Stimulated activated CD8-positive, alpha-beta memory T cell treated with anti-CD3 and anti-CD28 coated beads, Interleukin-4, amount 100 ng/mL, for 24 hours (primary cell): Measurements from ENCODE around the gene INTS15.
"Not testable (repeated sequence)": the region's sequence is repeated elsewhere in the genome, so short reads cannot be mapped to it uniquely, and the experiment has no call there.

Experiments used
- DNase-seq: peaks from one replicate; pipeline ENCODE4 v3.0.0-alpha.2; 2020; ENCODE audit warnings: low read depth

Gene INTS15

DNA sequence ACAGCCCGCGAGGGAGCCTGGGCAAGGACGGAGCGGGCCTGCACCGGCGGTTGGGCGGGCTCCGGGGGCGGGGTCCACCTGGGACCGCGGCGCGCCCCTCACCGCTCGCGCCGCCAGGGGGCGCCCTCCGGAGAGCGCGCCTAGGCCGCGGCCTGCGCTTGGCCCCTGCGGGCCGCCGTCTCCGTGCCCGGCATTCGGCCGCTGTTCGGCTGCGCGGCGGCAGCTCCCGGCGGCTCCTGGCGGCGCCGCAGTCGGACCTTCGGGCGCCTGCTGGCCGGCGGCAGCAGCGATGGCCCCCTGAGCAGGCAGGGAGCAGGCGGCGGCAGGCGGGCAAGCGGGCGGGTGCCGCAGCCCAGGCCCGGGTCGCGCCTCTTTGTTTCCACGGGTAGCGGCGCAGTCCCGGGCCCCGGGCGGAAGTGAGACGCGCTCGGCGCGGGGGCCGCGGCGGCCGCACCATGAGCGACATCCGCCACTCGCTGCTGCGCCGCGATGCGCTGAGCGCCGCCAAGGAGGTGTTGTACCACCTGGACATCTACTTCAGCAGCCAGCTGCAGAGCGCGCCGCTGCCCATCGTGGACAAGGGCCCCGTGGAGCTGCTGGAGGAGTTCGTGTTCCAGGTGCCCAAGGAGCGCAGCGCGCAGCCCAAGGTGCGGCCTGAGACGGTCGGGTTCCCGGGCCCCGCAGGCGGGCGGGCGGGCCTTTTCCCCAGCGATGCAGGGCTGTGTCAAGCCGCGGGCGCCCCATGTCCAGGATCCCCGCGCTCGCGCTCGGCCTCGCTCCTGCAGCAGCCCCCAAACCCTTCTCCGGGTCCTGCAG lies at the start of gene INTS15:
Gene INTS15 (plus strand): TSS at position 193 of the 816 bp plus-strand sequence. CDS start 263 bp downstream, at position 456.
- peak; percentile 71 for DNase-seq

DNA sequence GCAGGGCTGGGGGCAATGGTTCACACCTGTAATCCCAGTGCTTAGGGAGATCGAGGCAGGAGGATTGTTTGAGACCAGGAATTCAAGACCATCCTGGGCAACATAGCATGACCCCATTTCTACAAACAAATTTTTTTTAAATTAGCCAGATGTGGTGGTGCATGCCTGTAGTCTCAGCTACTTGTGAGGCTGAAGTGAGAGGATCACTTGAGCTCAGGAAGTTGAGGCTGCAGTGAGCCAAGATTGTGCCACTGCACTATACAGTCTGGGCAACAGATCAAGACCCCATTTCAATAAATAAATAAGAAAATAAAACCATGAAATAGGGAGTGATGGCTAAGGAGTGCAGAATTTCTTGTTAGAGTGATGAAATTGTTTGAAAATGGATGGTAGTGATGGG lies 47.5 kb upstream of the INTS15 start:
- no peak for DNase-seq

DNA sequence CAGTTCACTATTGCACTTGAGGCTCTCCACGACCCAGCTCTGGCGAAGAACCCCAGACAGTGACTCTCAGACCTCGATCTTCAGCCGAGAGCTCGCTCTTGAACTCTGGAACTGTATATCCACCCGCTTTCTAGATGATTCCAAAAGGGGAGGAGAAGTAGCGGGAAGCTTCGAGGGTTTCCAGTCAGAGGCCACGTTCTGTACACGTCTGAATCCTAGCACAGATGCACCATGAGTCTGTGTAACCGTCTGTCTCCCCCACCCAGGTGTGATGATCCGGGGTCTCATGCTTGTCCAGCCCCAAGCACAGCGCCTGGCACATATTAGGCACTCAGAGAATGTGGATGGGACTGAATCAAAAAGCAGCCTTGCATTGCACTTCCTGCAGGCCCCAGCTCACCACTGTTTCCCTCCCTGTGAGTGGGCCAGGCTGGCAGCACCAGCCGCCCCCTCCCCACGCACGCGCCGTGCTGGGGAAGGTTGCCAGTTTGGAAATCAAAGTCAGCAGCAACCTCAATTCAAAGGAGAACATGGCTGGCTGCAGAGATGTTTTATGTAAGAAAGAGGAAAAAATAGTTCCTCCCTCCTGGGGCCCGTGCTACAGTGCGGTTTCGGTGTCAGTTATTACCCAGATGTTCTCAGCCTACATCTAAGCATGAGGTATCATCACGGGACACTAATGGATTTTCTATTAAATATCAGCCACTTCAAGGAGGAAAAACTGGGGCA lies 44.3 kb upstream of the INTS15 start:
- DNase-seq = no peak

DNA sequence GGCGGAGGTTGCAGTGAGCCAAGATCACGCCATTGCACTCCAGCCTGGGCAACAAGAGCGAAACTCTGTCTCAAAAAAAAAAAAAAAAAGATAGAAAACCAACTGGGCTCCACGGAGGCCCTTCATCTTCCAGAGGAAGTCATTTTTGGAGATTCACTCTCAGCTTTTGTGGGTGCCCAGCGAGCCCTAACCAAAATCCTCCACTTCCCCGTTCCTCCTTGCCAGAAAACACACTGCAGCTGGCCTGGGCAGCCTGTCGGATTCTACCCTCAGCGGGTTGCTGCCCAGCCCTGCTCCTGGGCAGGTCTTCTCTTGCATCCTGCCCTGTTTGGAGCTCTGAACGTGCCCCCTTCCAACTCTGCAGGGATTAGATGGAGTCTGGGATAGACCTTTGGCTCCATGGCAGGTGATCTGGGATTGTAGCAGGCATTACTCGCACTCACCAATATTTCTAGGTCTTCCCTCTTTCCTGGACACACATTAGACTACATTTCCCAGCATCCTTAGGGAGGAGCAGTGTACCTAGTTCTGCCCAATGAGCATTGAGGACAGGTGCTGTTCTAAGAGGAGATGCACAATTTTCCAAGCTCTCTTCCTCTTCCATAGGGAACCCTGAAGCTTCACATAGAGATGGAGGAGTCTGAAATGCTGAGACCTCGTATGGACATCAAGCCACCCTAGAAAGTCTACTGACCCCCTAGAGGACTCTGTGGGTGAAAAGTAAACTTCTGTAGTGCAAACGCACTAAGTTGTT lies 43.1 kb upstream of the INTS15 start:
- no peak for DNase-seq

DNA sequence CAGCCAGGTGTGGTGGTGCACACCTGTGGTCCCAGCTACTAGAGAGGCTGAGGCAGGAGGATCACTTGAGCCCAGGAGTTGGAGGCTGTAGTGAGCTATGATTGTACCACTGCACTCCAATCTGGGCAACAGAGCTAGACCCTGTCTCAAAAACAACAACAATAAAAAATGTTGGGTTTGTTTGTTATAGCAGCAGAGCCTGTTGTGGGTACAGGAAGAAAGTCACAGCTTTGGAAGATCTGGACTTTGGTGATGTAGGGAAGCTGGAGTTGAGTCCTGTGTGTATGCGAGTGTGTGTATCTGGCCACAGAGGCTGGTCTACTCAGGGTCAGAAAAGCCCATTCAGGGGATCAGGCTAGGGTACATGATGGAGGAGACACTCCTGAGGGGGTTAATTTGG lies 42.4 kb upstream of the INTS15 start:
- no peak for DNase-seq

DNA sequence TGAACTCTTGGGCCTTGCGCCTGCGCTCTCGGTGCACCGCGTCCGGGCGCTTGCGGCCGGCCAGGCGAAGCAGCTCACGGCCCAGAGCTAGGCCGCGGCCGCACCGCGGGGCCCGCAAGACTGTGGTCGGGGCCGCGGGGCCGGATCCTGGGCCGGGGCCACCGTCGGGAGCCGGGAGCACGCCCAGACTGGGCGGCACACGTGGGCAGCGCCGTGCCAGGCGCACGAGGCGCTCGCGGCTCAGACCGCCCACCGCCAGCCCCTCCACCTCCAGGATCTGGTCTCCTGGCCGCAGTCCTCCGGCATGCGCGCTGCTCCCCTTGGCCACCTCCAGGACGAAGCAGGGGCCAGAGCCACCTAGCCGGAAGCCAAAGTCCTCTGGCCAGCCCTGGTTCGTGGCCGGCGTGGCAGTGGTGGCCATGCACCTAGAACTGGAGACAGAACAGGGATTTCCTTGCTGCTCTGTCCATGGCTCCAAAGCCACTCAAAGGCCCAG lies 38.8 kb upstream of the INTS15 start, which contains the start of gene GRID2IP:
Gene GRID2IP (minus strand): TSS at position 446 of the 496 bp plus-strand sequence. CDS start 25 bp downstream, at position 421.
- no peak for DNase-seq

DNA sequence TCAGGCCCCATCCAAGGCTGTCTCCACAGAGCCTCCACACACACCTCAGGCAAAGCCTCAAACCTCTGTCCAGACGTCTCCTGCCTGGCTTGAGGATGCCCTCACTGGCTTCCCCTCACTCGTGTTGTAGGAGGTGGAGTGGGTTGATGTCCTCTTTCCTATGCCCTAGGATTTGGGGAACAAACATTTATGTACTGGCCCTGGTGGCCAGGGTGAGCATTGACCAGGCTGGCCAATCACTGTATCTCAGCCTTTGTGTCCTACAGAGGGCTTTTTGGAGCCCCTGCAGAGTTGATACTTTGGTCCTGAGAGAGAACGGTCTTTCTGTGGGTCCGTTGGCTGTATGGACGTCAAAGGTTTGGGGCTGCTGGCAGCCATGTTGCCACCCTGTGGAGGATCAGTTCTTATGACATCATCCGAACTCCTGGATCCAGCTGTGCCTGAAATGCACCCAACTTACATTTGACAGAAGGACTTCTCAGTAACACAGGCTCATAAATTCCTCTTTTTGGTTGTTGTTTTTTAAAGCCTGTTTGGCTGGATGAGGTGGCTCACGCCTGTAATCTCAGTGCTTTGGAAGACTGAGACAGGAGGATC lies 36.3 kb upstream of the INTS15 start:
- no peak for DNase-seq

DNA sequence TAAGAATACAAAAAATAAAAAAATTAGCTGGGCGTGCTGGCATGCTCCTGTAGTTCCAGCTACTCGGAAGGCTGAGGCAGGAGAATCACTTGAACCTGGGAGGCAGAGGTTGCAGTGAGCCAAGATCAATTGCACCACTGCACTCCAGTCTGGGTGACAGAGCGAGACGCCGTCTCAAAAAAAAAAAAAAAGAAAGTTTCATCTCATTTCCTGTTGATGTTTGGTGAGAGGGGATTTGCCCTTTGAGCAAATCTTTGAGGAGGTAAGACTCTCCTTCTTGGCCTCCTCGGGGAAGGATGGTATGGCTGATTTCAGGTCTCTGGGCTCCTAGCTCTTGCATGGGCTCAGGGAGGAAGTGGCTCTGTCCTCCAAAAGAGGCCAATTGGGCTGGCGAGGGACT lies 35.0 kb upstream of the INTS15 start:
- no peak for DNase-seq

DNA sequence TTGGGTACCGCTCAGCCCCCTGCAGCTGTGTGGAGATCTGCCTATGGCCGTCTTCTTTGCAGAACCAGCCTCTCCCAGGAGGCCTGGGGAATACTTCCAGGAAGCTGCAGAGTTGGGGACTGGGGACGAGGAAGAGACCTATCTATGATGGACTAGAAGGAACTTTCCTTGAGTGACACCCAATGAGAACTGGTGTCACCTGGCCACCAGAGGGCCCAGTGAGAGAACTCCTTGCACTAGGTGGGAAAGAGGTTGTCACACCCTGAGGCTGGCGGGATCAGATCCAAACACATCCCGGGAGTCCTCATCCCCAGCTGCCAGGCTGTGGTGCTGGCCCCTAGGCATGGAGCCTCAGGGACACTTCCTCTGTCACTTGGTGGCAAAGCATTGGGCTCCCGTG lies 33.6 kb upstream of the INTS15 start:
- no peak for DNase-seq

DNA sequence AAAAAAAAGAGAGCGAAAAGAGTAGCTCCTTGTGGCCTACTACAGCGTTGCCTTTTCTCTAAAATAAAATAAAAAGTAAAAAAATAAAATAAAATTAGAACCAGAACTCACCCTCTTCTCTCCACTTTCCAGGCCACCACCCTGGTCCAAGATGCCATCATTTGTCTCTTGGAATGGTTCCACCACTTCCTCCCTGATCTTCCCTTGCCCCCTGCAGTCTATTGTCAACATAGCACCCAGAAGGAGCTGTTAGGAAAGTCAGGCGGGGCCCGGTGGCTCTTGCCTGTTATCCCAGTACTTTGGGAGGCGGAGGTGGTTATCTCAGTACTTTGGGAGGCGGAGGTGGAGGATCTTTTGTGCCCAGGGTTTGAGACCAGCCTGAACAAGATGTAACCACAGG lies 31.0 kb upstream of the INTS15 start:
- no peak for DNase-seq

DNA sequence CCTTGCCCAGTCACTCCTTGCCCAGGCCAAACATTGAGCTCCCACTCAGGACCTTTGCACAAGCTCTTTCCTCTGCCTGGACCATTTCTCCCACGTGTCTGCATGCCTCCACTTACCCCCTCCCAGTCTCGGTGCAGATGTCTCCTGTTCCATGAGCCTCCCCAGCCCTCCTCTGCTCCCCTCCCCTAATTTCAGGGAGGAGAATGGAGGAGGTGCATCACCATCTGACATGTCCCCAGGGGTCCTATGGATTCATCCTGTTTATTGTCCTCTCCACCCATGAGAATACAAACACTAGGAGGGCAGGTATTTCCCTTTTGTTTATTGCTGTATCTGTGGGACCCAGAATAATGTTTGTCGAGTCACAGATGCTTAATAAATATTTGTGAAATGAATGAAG lies 29.9 kb upstream of the INTS15 start:
- no peak for DNase-seq

DNA sequence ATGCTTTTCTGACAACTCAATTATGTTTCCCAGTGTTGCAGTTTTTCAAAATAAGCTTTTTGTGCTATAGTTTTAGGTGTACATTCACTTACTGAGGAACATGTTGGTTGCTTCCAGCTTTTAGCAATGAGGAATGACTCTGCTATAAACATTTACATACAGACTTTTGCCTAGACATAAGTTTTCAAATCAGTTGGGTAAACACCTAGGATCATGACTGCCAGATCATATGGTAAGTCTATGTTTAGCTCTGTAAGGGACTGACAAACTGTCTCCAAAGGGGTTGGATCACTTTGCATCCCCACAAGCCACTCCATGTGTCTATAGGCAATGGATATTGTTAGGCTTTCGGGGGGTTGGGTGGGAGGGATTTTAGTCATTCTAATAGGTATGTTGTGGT lies 27.7 kb upstream of the INTS15 start:
- no peak for DNase-seq

DNA sequence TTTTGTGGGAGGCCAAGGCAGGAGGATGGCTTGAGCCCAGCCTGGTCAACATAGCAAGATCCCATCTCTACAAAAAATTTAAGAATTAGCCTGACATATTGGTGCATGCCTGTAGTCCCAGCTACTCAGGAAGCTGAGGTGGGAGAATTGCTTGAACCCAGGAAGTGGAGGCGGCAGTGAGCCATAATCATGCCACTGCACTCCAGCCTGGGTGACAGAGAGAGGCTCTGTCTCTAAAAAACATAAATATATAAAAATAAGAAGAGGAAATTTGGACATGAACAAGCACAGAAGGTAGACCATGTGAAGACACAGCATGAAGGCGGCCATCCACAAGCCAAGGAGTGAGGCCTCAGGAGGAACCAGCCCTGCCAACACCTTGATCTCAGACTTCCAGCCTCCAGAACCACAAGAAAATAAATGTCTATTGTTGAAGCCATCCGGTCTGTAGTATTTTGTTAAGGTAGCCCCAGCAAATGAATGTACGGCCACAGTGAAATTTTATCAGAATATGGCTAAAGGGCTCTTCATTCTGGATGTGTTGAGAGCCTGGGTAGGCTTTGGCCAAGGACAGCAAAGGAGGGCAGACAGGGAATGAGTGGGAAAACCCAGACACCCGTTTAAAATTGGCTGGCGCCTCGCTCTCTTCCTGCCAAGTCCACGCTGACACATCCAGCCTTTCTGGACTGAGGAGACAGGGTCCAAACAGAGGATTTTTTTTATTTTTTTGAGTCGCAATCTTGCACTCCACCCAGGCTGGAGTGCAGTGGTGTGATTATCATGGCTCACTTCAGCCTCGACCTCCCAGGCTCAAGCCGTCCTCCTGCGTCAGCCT lies 25.7 kb upstream of the INTS15 start:
- DNase-seq = no peak

DNA sequence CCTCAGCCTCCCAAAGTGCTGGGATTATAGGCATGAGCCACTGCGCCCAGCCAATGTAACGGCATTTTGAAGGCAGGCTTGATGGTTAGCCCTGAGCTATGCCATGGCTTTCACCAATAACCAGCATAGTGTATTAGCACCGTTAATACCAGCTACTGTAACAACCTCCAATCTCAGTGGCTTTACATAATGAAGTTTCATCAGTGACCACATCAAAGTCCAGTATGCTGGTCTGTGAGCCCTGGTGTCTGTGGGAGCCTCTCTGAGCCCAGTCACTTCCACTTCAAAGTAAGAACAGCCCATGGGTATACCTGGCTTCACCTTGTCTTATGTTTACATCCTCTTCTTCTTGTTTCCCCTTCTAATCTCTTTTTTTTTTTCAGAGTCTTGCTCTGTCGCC lies 24.2 kb upstream of the INTS15 start:
- no peak for DNase-seq

DNA sequence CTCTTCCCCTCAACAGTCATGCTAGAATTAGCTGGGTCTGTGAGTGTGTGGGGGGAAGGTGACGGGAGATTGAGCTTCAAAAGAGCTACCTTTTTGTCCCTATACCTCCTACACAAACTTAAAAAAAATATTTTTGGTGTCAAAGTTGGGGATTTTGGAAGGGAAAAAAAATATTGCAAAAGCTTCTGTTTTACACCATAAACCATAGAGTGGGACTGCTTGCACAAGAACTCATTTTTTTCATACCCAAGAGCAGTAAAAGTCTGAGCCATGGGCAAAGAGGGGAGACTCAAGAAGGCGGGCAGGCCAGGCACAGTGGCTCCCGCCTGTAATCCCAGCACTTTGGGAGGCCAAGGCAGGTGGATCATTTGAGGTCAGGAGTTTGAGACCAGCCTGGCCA lies 21.9 kb upstream of the INTS15 start:
- DNase-seq = no peak

DNA sequence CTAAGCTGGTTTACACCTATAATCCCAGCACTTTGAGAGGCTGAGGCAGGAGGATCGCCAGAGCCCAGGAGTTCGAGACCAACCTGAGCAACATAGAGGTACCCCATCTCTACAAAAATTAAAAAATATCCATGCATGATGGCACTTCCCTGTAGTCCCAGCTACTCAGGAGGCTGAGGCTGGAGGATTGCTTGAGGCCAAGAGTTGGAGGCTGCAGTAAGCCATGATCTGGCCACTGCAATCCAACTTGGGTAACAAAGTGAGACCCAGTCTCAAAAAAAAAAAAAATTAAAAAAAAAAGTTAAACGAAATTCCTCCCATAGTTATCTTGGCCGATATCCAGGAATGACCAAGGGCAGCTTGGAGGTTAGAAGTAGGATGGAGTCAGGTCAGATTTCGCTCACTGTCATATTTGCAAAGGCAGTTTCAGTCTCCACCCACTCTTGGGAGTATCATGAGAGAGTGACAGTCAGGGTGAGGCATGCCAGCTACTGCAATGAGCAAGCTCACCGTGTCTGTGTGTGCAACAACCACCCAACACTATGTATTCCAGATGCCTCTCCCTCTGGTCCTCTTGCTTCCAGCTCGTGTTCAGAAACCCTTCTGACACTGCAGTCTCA lies 18.6 kb upstream of the INTS15 start:
- no peak for DNase-seq

DNA sequence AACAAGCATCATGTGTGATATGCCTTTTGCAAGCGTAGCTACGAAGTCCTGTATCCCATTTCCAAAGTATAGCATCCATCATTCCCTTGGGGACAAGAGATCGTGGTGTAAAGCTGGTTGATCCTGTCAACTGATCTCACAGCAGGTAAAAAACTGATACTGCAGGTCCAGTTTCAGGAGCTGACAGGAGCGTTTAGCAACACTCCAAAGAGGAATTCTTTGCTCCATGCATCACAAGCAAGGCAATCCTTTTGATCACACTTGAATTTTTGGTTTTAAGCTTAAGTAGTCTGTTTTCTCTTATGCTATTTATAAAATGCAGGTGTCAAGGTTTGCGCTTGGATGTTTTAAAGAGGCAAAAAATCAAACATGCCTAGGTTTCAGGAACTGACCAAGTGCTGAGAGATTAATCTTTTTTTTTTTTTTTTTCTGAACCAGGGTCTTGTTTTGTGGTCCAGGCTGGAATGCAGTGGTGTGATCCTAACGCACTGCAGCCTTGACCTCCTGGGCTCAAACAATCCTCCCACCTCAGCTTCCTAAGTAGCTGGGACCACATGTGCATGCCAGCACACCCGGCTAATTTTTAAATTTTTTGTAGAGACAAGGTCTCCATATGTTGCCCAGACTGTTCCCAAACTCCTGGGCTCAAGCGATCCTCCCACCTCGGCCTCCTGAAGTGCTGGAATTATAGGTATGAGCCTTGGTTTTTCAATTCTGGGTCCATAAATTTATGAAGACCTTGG lies 14.4 kb upstream of the INTS15 start:
- DNase-seq = no peak

DNA sequence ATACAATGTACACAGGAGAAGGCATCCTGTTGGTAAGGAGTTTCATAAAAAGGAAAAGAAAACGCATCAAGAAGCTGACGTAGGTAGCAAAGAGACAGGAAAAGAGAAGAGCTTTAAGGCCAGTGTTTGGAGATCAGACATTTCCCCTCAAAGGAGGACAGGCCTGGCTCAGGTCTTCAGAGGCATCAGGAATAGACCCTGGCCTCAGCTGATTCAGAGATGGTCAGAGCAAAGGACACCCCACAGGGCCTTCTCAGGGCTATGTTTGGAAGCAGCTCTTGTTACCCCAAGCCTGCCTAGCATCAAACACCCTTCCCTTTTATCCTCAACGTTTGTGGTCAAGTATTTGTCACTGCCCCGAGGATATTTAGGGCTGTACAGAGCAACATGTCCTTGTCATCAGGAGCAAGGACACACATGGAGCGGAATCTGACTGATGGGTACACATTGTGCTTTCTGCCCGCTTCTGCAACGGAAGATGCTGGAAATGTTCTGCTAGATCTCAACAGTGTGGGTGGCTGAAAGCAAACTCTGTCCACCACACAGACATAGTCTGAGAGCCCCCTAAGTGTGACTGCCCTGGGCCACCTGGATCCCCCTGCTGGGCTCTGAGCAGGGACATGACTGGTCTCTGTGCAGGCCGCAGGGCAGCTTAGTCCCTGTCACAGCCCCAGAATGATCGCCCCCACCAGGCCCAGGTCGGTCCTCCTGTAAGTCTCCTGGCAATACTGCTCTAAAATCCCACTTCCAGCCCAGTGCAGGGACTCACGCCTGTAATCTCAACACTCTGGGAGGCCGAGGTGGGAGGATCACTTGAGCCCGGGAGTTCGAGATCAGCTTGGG lies 13.6 kb upstream of the INTS15 start:
- no peak for DNase-seq

DNA sequence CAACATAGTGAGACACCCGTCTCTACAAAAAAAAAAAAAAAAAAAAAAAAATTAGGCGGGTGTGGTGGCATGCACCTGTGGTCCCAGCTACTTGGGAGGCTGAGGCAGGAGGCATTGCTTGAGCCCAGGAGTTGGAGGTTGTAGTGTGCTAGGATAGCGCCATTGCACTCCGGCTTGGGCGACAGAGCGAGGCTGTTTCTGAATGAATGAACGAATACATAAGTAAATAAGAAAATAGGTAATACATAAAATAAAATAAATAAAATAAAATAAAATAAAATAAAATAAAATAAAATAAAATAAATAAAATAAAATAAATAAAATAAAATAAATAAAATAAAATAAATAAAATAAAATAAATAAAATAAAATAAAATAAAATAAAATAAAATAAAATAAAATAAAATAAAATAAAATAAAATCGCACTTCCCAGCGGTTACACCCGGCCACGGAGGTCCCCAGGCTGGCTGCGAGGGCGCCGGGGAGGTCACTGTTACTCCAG lies 12.9 kb upstream of the INTS15 start:
- DNase-seq = not testable (repeated sequence)
